Glomerular endothelial cell (primary cell): ENCODE data around the gene DPY19L3. TPM values are rescaled to one million over a fixed set of nuclear protein-coding genes. Genes with fewer than 3 reads are reported as not detected.
A peak's percentile ranks its signal among the peaks of the same experiment; 100 is the strongest.
"Not testable (repeated sequence)": the region's sequence is repeated elsewhere in the genome, so short reads cannot be mapped to it uniquely, and the experiment has no call there.

ENCODE experiments used
- DNase-seq: peaks from one replicate; pipeline ENCODE4 v3.0.0-alpha.2; 2011; ENCODE audit warnings: low read depth, low spot score; ENCODE audit errors: extremely low read depth
- total RNA-seq: library from RNA; depleted of rRNA; stranded (reverse); fragments of >200 nt; gene quantifications from 2 replicates; pipeline ENCODE4 v1.2.3, GENCODE V29; 2015

The DPY19L3 gene
- total RNA-seq, 1 donor from 2014 or later = 25.0 TPM

DNA sequence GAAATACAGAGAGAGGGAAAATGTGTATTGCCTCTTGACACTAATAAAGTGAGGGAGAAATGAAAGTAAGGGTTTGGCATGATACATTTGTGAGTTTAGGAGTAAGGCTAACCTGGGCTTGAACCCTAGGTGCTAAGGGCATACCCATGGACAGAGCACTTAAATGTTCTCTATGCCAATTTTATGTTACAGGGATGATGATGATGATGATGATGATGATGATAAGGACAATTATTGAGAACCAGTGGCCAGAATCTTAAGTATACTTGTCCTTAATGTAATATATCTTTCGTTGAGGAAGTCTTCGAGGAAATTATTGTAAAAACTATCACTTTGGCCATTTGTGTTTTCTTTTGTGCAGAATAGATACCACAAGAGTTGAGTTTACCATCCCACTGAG lies 33.2 kb downstream of the DPY19L3 start:
- no peak for DNase-seq

- no peak for DNase-seq
Measured at GRCh38 chr19:32442650-32443049, 37.1 kb downstream of the DPY19L3 start.

DNA sequence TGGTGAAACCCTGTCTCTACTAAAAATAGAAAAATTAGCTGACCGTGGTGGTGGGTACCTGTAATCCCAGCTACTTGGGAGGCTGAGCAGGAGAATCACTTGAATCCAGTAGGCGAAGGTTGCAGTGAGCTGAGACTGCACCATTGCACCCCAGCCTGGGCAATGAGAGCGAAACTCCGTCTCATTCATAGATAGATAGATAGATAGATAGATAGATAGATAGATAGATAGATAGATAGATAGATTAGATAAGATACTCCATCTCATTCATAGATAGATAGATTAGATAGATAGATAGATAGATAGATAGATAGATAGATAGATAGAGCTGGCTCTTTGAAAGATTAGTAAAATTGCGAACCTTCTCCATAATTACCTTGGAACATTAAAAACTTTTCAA lies 42.0 kb downstream of the DPY19L3 start:
- not testable (repeated sequence) for DNase-seq

DNA sequence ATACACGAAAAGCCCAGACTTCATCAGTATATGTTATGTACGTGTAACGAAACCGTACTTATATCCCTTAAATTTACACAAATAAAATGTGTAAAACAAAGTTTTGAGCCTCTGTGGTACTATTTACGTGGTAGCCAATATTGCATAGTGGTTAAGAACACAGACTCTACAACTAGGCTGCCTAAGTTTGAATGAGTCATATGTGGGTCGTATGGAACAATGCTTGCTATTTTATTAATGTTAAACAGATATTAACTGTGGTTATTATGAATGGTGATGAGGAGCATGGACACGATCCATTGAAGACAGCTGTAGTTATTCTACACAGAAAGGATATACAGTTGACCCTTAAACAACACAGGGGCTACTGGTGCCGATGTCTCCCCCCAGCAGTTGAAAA lies 42.5 kb downstream of the DPY19L3 start:
- no peak for DNase-seq

GRCh38 chr19:32450217-32450616 lies 44.6 kb downstream of the DPY19L3 start:
- no peak for DNase-seq

DNA sequence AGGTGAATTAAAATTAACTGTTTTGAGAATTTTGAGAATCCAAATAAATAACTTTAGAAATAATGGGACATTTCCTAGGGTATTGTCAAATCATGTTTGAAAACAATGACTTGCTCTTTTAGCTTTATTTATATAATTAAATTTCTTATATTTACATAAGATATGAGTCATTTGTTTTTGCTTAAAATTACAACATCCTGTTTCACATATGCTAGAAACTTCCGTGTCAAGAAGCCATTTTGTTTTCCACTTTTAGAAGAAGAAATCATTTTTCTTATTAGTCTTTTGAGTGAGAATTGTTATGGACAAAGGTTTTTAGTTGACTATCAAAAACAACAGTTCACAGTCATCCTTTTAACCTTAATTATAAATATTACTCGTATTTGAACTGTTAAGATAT lies 48.2 kb downstream of the DPY19L3 start:
- DNase-seq = peak; percentile 14

GRCh38 chr19:32456406-32456805 lies 50.8 kb downstream of the DPY19L3 start:
- DNase-seq = no peak

DNA sequence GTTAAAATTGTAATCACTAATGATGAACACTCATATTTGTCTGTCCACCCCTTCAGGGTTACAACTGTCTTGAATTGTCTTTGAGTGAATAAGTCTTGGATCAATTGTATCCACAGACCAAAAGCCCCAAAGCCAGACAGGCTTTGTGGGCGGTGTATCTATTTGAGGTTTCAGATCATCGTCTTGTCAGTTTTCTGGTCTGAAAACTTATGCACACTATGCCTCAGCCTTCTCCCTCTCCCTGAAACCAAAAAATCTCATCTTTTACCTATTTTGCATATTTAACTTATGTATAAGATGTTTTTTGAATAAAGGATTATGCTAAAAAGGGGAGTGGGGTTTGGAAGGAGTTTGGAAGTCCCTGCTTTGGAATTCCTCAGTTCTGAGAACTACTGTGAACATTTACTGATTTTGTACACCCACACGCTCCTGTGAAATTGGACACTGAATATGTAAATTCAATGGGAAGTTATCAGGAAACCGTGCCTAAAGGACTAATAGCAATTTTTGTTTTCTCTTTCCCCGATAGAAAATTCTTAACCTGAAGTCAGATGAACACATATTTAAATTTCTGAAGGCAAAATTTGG lies 52.1 kb downstream of the DPY19L3 start:
- no peak for DNase-seq

GRCh38 chr19:32458500-32459123 lies 53.0 kb downstream of the DPY19L3 start:
- DNase-seq = no peak

- DNase-seq = no peak
Measured at GRCh38 chr19:32459204-32459865, 53.8 kb downstream of the DPY19L3 start.

DNA sequence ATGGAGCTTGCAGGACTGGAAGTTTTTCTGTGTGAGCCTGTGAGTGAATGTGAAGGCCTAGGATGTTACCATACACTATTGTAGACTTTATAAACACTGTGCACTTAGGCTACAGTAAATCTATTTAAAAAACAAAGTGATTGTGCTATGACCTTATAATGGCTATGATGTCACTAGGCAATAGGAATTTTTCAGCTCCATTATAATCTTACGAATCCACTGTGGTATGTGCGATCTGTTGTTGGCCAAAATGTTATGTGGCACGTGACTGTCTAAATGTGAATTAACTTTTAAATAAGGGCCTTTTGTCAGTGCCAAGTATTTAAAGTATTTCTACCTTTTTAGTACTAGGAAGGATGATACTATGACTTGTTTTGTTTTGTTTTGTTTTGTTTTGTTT lies 54.9 kb downstream of the DPY19L3 start:
- no peak for DNase-seq

GRCh38 chr19:32464279-32464678 lies 58.7 kb downstream of the DPY19L3 start:
- DNase-seq = no peak

GRCh38 chr19:32465176-32465575 lies 59.6 kb downstream of the DPY19L3 start:
- DNase-seq = no peak

- no peak for DNase-seq
Measured at GRCh38 chr19:32469795-32470194, 64.2 kb downstream of the DPY19L3 start.

- no peak for DNase-seq
Measured at GRCh38 chr19:32471095-32471494, 65.5 kb downstream of the DPY19L3 start.

DNA sequence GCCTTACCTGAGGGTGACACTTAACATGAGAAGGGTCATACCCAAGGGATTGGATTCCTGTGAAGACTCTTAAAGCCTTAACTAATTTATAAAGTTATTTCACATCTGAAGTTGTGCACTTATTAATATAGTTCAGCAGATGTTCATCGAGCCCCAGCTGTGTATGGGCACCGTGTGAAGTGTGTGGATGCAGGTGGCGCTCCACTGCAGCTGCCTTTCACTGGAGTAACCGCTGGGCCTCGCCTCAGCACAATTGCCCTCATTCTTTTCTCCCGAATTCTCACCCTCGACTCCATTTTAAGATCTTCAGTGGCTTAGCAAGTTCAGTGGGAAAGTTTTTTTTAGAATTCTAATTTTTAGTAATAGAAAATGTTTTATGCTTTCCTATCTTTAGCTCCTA lies 66.2 kb downstream of the DPY19L3 start:
- no peak for DNase-seq

- no peak for DNase-seq
Measured at GRCh38 chr19:32475141-32476031, 69.8 kb downstream of the DPY19L3 start.

DNA sequence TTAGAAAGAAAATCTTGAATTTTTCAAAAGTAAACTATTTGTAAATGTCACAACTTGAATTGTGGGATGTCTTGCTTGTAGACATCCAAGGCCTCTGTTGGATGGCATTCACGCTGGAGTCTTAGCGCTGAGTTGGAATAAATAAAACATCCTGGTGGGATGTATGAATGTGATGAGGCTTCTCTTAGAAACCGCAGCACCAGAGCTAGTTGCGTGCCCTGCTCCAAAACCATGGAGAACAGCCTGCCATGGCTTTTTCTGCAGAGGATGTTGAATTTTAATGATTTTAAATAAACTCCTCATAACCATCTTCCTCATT lies 70.4 kb downstream of the DPY19L3 start:
- DNase-seq = no peak

DNA sequence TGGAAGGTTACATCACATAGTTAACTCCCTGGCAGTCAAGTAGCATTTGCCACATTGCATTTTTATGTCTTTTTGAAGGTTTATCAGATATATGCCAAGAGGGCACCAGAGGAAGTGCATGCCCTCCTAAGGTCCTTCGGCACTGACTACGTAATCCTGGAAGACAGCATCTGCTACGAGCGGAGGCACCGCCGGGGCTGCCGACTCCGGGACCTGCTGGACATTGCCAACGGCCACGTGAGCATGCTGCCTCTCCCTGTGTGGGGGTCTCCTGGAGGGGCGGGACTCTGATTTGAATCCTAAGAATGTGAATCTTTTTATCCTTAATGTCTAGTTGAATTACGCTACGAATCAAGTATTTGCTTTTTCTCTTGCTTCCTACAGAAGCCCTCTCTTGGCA lies 74.8 kb downstream of the DPY19L3 start:
- DNase-seq = no peak

- DNase-seq = no peak
Measured at GRCh38 chr19:32483574-32483973, 78.0 kb downstream of the DPY19L3 start.

DNA sequence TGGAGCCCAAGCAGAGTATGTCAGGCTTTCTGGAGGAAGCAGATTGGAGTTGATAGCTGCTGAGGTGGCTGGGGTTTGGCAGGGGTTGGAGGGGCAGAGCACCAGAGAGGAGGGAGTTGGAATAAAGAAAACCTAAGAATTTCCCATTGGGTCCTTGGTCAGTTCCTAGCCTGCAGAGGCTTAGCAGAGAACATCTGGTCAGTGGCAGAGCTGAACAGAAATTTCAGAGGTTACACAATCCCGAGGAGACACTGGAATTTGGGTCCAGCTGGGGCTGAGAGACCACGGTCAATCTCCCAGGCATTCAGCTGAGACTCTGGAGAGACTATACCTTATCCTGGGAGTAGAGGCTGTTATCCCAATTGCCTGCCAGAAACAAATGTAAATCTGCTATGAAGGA lies 84.4 kb downstream of the DPY19L3 start:
- no peak for DNase-seq

GRCh38 chr19:32497391-32497790 lies 91.8 kb downstream of the DPY19L3 start:
- no peak for DNase-seq
